ENCODE measurements around the gene CCNY.

- TF ChIP-seq POLR2A (IDR thresholded peaks at IDR 0.05) (no peak), CTCF (IDR thresholded peaks at IDR 0.05) (no peak), EP300 (IDR thresholded peaks at IDR 0.05) (no peak)
These were observed 20.4 kb downstream of the CCNY start for GRCh38 chr10:35356725-35357092.

Measured in suprapubic skin (tissue), 3 donors.